LHCN-M2 (cell line): ENCODE results near the gene CD300H. TPM values are rescaled to one million over a fixed set of nuclear protein-coding genes. Genes with fewer than 3 reads are reported as not detected.
"Not testable (repeated sequence)": the region's sequence is repeated elsewhere in the genome, so short reads cannot be mapped to it uniquely, and the experiment has no call there.

Experiments used
- DNase-seq: peaks from one replicate; pipeline ENCODE4 v3.0.0-alpha.2; 2012; ENCODE audit warnings: low read depth
- total RNA-seq: library from RNA; depleted of rRNA; stranded (reverse); fragments of >200 nt; gene quantifications from 2 replicates; pipeline ENCODE4 v1.2.3, GENCODE V29; 2014

CD300H gene
- total RNA-seq, 1 experiment from 2014 or later: not detected

DNA sequence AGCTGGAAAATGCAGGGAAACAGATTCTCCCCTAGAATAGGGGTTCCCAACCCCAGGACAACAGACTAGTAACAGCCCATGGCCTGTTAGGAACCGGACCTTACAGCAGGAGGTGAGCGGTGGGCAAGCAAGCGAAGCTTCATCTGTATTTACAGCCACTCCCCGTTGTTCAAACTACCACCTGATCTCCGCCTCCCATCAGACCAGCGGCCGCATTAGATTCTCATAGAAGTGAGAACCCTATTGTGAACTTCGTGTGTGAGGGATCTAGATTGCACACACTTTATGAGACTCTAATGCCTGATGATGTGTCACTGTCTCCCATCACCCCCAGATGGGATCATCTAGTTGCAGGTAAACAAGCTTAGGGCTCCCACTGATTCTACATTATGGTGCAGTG, 39.6 kb downstream of the CD300H start:
- no peak for DNase-seq

DNA sequence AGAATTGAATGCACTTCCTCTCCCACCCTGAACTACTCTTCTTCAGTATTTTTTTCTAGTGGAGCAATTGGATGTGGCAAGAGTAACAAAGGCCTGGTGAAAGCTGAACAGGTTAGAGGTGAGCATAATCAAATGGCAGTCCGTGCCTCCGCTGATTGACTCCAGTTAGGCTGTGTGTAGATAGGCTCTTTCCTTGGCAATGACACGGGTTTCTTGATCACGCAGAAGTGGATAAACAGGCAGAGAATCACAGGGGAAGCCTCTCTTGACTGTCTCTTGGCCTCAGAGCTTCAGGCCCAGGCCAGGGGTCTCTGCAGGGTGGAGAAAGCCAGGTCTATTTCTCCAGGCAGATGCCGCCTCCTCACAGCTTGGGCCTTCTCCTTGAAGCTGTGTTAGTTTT, 40.2 kb downstream of the CD300H start:
- DNase-seq: no peak

DNA sequence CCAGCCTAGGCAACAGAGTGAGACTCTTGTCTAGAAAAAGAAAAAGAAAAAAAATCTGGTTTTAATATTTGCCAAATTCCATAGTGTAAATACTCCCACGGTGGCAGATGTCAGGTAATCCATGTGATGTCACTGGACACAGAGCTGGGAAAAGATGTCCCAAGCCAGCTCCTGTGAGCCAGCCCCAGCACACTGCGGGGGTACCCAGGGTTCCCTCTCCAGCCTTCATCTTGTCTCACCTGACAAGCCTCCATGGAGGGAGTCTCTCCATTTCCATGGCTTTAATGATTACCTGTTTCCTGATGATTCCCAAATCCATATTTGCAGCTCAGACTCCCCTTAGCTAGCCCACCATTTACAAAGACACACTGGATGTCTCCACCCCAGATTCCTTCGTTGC, 40.6 kb downstream of the CD300H start:
- DNase-seq: no peak

DNA sequence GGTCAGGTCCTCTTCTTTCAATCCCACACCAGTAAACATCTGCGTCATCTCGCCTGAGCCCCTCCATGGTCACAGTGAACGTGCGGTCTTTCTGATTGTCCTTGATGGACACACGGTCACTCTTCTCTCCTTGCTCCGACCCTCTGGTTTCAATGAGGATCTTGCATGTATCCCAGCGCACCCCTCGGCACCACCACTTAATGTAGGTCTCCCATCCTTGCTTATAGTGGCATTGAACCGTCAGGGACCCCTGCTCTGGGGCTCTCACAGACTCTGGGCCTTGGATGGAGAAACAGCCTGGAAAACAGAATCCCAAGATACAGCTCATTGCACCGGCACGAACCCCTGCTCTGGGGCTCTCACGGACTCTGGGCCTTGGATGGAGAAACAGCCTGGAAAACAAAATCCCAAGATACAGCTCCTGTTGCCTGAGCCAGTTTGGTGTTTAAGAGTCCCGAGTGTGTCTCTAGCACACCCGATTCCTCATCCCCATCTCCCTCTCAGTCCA, 41.5 kb downstream of the CD300H start:
- no peak for DNase-seq

DNA sequence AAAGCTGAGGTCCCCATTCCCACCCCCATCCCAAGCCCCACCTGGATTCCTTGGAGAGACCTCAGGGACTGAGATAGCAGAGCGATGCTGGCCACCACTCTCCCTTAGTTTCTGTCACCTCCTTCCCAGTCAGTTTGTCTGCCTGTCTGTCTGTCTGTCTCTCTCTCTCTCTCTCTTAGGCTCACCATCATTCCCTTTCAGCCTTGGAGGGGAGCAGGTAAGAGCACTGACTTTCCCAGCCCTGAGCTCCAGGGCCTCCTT, 41.9 kb downstream of the CD300H start:
- no peak for DNase-seq

DNA sequence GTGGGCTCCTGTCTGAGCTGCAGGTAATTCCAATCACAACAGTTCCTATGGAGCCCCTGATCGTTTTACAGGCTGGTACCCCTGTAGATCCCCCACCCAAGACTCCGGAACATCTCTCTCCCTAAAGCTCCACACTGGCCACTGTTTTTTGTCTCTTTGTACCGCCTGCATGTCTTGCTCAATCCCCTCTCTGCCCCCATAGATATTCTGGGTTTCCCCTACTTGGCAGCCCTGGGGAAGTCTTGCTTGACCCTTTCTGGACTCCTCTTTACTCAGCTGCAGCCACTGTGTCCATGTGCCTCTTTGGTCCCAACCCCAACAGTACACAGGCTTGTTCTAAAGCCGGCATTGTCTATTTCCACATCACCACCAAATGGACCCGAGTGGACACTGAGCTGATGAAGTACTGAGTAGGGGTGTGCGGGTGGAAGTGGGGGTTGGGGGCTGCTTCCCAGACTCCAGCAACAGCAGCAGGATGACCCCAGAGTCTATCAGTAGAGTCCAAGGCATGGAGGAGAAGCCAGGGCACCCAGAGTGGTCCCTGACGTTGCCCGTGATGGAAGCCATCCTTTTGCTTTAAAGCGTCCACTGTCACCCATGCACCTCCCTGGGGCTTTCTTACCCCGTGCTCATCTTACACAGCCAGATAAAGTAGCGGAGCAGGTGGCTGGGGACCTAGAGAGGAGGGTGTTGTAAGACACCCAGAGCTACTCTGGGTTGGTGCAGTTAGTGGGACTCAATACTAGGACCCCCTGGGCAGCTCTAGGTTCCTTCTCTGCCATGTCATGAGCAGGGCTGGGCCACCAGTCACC, 42.5 kb downstream of the CD300H start:
- DNase-seq: no peak

DNA sequence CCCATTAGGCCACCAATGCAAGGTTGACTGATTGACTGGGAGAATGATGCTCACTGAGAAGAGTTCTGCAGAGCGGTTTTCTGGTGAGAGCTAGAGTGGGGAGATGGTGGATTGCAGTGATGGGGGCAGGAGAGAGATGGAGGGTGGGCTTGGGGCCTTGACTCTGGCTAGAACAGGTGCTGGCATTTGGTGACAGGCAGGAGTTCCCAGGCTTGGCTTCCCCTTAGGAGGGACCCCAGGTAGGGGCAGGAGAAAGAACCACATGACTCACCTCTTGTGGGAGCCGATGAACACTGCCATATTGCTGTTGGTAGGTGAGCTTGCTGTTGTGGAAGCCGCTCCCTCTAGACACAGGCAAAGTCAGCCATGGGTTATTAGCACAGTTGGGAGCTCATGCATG, 44.0 kb downstream of the CD300H start:
- no peak for DNase-seq

DNA sequence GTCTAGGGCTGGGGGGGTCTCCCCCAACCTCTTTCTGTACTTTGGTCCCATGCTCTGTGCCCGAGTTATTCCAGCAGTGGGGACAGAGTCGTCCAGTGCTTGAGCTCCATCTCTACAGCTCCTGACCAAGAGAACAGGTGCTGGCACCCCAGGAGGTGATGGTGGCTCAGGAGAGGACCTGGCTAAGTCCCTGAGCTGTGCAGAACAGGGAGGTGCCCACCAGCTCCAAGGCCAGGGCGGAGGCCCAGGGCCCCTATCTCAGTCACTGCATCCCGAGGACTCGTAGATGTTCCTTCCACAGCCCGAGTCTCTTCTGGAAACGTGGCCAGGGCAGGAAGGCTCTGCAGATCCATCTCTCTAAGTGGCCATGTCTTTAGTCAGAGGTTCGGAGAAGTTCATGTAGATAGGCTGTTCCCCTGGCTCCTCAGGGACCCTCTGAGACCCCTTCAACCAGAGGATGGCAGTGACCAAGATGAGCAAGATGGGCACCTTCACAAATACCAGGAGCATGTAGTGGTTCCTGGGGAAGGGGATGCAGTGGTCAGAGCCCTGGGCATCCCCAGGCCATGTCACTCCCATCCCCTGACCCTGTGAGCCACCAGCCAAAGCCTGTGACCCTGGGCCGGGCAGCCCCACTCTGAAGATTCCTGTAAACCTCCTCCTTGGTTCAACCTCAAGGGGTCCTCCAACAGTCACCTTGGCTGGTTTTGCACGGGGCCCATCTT, 44.8 kb downstream of the CD300H start:
- no peak for DNase-seq

DNA sequence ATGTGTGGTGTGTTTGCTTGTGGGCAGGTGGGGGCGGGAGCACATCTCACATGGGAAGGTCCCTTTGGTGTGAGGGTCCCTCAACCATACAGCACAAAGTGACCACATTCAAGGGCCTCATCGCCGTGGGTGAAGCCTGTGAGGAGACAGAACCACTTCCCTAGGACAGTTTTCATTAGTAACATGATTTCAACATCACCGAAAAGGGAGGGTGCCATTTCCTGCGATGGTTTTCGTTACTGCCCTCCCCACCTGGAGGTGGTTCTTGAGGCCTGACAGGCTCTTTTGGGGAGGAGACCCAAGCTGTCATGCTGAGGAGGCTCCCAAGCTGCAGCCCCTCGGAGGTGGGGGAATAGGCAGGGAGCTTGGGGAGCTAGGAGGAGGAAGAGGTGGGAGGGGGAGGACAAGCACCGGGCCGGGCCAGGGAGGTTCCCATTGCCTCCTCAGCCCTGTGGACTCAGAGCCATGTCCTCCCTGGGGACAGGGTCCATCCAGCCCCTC, 45.6 kb downstream of the CD300H start:
- DNase-seq: no peak

DNA sequence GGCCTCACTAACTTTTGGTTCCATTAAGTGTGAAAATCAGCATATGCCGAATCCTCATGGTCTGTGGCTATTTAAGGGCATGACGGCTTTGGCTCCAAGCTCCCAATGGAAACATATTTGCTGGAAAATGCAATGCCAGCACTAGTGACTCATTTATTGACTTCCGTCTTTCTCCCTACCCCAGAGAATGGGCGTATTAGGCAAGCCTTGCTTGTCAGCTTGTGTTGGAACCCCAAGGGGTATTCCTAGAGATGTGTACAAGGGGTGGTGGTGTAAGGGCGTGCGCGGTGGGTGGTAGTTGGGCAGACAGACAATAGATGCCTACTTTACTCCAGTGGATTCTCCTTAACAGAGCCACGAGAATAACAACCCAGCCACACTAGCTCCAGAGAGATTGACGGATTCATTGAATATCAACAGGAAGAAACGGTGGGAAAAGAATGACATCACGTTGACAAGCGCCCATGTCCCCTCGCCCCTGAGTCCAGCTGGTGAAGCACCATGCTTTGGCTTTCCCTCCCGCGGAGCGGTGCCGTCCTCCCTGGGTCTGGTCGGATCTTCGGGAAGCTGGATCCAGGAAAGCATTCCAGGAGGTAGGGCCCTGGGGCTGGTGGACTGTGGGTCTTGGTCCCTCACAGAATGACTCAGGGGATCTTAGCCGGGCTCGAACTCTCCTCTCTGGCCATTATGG, 46.4 kb downstream of the CD300H start:
- no peak for DNase-seq

DNA sequence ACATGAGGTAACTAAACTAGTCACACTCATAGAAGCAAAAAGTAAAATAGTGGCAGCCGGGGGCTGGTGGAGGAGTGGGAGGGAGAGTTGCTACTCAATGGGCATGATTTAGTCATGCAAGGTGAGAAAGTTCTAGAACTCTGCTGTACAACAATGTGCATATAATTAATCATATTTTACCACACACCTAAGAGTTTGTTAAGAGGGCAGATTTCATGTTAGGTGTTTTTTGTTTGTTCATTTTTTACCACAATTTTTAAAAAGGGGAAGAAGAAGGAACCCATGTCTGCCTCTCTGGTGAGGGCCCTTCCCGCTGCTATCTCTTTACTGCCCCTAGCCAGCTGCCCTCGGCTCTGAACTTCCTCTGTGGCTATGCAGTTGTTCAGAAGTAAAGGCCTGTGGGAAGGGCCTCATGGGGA, 47.3 kb downstream of the CD300H start:
- DNase-seq: no peak

DNA sequence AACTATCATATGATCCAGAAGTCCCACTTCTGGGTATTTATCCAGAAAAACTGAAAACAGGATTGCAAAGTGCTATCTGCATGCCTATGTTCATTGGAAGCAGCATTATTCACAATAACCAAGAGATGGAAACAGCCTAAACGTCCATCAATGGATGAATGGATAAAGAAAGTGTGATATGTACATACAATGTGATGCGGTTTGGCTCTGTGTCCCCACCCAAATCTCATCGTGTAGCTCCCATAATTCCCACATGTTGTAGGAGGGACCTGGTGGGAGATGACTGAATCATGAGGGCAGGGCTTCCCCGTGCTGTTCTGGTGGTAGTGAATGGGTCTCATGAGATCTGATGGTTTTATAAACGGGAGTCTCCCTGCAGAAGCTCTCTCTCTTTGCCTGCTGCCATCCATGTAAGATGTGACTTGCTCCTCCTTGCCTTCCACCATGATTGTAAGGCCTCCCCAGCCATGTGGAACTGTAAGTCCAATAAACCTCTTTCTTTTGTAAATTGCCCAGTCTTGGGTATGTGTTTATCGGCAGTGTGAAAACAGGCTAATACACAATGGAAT, 48.8 kb downstream of the CD300H start:
- DNase-seq: not testable (repeated sequence)

DNA sequence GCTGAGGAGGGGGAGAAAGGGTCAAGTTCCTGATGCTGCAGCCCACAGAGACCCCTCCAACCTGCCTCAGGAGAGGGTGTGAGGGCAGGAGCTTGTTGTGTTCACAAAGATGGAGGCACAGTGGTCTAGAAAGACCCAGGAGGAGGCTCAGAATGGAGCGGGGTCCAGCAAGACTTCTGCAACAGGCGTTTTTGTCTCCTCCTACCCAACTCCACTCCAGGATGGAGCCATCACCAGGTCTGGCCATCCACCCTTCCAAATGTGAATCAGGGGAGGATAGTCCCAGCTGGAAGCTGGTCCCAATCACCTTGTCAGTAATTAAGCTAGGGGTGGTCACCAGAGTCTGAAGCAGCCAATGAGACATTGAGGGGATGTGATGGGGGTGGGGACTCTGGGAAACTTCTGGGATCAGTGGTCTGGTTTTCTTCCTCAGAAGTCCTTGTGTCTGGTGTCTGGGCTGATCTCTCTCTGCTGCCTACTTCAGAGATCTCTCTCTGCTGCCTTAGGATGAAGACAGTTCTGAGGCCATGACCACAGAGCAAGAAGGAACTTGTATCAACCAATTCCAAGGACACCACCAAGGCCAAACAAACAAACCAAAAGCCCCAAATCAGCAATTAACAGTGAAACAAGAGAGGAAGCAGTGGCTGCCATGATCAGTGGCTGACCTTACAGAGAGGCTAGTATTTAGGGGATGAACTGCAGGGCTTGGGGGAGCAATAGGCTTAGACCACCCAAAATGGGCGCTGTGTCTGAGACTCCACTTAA, 50.6 kb downstream of the CD300H start:
- no peak for DNase-seq

DNA sequence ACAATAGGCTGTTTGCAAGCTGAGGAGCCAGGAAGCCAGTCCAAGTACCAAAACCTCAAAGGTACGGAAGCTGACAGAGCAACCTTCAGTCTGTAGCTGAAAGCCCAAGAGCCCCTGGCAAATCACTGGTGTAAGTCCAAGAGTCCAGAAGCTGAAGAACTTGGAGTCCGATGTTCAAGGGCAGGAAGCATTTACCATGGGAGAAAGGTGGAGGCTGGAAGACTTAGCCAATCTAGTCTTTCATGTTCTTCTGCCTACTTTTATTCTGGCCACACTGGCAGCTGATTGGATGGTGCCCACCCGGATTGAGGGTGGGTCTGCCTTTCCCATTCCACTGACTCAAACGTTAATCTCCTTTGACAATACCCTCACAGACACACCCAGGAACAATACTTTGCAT, 51.4 kb downstream of the CD300H start:
- DNase-seq: no peak

DNA sequence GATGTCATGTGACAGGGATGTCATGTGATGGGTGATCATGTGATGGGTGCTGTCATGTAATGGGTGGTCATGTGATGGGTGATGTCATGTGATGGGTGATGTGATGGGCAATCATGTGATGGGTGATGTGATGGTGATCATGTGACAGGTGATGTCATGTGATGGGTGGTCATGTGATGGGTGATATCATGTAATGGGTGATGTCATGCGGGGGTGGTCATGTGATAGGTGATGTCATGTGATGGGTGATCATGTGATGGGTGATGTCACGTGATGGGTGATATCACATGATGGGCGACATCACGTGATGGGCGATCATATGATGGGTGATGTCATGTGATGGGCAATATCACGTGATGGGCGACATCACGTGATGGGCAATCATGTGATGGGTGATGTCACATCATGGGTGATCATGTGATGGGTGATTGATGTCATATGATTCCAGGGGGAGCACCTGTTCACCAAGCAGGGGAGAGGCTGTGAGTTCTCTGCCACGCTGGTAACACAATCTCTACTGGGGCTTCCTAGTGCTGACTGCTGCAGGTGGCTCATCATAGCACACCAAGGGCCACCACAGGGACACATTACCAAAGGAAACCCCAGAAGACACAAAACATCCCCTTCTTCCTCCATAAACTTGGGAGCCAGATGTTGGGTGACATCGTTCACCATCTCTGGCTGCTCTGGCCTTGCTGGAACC, 52.5 kb downstream of the CD300H start:
- DNase-seq: no peak

DNA sequence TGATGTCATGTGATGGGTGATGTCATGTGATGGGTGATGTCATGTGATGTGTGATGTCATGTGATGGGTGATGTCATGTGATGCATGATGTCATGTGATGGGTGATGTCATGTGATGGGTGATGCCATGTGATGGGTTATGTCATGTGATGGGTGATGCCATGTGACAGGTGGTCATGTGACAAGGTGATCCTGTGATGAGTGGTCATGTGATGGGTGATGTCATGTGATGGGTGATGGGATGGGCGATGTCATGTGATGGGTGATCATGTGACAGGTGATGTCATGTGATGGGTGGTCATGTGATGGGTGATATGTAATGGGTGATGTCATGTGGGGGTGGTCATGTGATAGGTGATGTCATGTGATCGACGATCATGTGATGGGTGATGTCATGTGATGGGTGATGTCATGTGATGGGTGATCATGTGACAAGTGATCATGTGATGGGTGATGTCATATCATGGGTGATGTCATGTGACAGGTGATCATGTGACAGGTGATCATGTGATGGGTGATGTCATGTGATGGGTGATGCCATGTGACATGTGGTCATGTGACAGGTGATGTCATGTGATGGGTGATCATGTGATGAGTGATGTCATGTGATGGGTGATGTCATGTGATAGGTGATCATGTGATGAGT, 53.2 kb downstream of the CD300H start:
- DNase-seq: peak; percentile 41

DNA sequence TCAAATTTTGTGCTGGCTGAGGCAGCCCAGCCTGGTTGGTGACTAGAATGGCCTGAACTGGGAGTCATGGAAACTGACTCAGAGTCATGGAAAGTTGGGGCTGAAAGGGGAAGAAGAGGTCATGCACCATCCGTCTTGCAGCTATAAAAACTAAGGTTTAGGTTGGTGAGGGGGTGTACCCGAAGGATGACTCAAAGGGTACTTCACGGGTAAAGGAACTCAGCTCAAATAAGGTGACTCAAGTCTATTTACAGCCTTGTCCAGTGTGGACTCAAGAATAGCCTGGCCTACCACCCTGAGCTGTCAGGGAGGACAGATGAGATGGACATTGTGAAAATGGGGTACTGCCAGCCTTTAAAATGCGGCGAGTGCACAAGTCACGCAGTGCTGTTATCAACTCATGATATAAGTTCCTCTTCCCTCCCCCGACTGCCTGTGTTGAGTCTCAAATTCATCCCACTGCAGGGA, 54.7 kb downstream of the CD300H start:
- DNase-seq: no peak

DNA sequence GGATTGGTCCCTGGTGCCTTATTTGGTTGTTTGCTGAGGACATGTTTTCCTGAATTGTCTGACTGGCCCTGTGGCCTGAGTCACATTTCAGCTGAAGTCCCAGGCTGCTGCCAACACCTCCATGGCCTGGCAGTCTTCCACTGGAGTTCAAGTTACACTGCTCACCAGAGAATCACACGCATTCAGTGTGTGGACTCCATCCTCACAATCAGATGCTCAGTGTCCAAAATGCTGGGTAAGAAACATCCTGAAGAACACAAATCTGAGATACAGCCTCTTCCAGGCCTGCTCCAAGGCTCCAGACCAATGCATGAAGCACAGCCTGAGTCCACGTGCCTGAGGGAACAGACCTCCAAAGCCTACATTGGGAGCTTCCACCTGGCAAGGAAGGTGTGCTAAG, 55.3 kb downstream of the CD300H start:
- DNase-seq: no peak
